Effector memory CD4-positive, alpha-beta T cell (primary cell): ENCODE data around the gene HMCES.

Experiments
- DNase-seq, 3 donors: peaks; one replicate each; pipeline ENCODE4 v3.0.0-alpha.2; 2020
- H3K27ac ChIP-seq: 2 replicates; pipeline ENCODE4 v1.7.0; 2013; ENCODE audit warnings: mild to moderate bottlenecking, low read length, moderate library complexity; ENCODE audit not compliant: insufficient read depth, poor library complexity, severe bottlenecking
- H3K27me3 ChIP-seq: replicated peaks from 2 replicates; pipeline ENCODE4 v1.7.0; 2013; ENCODE audit warnings: mild to moderate bottlenecking, low read length; ENCODE audit not compliant: insufficient read depth, control insufficient read depth, poor library complexity, severe bottlenecking
- H3K36me3 ChIP-seq: 2 replicates; pipeline ENCODE4 v1.7.0; 2013; ENCODE audit warnings: mild to moderate bottlenecking, low read length, moderate library complexity; ENCODE audit not compliant: control insufficient read depth, insufficient read depth
- H3K4me1 ChIP-seq: 2 replicates; pipeline ENCODE4 v1.7.0; 2013; ENCODE audit warnings: low read length, mild to moderate bottlenecking; ENCODE audit not compliant: control insufficient read depth, insufficient read depth, poor library complexity, severe bottlenecking
- H3K4me3 ChIP-seq: 2 replicates; pipeline ENCODE4 v1.7.0; 2013; ENCODE audit warnings: low read length, low read depth, mild to moderate bottlenecking; ENCODE audit not compliant: insufficient read depth, poor library complexity, severe bottlenecking
- H3K9me3 ChIP-seq: 2 replicates; pipeline ENCODE4 v1.7.0; 2013; ENCODE audit warnings: mild to moderate bottlenecking, low read length, moderate library complexity; ENCODE audit not compliant: control insufficient read depth

Gene HMCES

DNA sequence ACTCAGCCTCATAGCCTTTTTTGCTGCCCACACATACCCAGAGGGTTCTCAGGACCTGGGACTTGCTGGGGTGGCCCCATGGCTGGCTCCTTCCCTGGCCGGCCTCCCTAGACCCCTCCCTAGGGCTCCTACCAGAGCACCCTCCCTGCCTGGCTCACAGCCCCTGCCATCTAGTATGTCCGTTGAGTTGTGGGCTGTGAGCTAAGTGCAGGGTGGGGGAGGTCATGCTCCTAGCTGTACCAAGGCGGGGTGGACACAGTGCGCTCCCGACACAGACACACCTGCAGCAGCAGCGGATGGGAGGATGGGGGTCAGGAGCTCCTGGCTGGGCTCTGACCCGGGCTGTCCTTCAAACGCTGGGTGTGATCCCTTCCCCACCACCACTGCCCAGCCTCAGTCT lies 41.6 kb downstream of the HMCES start:
- DNase-seq: no peak
- H3K36me3 ChIP-seq: no peaks in the 10 kb centered on the region
- no peaks in the 10 kb centered on the region for H3K27me3 ChIP-seq
- no peak overlapping the region for H3K27ac ChIP-seq
- no peaks in the 10 kb centered on the region for H3K9me3 ChIP-seq
- H3K4me1 ChIP-seq: peaks cover 6% of the 10 kb centered on the region
- H3K4me3 ChIP-seq: no peak overlapping the region

DNA sequence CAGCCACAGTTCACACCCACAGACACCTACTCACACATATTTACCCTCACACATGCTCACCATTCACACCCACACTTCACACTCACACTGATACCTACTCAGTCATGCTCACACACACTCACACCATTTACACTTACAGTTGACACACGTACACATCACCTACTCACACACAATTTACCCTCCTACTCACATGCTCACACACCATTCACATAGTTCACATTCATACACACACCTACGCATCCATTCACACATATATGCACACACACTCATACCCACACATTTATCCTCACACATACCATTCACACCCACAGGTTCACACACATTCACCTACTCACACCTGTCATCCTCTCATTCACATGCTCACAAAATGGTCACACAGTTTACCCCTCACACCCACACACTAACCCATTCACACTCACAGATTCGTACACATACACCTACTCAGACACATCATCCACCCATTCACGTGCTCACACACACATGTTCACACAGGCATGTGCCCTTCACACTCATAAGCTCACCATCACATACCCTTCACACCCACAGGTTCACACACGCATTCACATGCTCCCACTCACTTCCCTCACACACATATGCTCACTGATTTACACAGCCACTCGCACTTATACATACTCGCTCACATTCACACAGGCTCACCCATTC lies 42.3 kb downstream of the HMCES start:
- no peak for DNase-seq
- no peak overlapping the region for H3K27ac ChIP-seq
- H3K36me3 ChIP-seq: no peaks in the 10 kb centered on the region
- H3K4me3 ChIP-seq: no peak overlapping the region
- peaks cover 6% of the 10 kb centered on the region for H3K4me1 ChIP-seq
- no peaks in the 10 kb centered on the region for H3K27me3 ChIP-seq
- H3K9me3 ChIP-seq: no peaks in the 10 kb centered on the region

DNA sequence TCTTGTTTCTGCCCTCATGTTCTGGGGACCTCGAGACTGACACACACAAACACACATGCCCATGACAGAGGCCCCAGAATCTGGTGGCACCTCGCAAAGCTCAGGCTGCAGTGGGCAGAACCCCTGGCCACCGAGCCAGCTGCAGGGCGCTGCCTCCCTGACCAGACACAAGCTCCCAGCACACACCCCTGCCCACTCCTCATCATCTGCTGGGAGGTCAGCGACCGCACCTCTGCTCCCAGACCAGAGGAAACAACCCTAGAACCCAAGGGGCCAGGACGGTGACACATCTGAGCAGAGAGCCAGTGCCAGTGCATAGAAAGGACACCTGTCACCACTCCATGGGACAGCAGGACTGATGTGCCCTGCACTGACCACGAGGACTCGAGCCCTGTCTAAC lies 43.2 kb downstream of the HMCES start:
- no peak overlapping the region for H3K4me3 ChIP-seq
- no peaks in the 10 kb centered on the region for H3K9me3 ChIP-seq
- H3K27me3 ChIP-seq: no peaks in the 10 kb centered on the region
- no peak for DNase-seq
- H3K27ac ChIP-seq: no peak overlapping the region
- H3K36me3 ChIP-seq: no peaks in the 10 kb centered on the region
- H3K4me1 ChIP-seq: peaks cover 5% of the 10 kb centered on the region

DNA sequence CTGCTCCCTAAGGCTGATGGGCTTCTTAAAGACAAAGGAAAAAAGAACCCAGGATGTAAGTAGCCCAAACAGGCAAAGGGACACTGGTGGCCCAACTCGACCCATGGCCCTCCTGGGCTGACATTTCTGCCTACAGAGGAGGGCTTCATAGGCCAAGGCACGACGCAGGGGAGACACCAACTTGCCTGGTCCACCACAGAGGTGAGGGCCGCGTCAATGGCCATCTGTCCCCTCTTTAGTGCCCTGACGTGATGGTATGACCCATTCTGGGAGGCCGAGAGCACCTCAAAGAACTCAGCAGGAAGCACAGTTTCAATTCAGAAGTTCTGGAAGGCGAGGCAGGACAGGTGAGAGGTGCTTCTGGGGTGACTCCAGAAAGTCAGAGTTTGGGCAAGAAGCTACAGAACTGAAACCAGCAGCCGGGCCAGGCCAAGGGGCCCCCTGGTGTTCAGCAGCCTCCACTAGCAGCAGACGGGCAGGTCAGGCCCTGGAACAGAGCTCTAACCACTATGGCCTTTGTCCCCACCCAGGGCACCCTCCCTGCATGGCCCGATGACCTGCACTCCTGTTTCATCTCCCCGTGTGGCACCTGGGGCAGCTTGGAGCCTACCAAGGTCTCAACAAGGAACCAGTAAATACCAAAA lies 45.1 kb downstream of the HMCES start:
- Histone ChIP-seq H3K9me3 (no peaks in the 10 kb centered on the region), H3K27me3 (no peaks in the 10 kb centered on the region), H3K4me3 (no peak overlapping the region), H3K4me1 (no peaks in the 10 kb centered on the region), H3K36me3 (no peaks in the 10 kb centered on the region), H3K27ac (no peak overlapping the region)
- DNase-seq: no peak

DNA sequence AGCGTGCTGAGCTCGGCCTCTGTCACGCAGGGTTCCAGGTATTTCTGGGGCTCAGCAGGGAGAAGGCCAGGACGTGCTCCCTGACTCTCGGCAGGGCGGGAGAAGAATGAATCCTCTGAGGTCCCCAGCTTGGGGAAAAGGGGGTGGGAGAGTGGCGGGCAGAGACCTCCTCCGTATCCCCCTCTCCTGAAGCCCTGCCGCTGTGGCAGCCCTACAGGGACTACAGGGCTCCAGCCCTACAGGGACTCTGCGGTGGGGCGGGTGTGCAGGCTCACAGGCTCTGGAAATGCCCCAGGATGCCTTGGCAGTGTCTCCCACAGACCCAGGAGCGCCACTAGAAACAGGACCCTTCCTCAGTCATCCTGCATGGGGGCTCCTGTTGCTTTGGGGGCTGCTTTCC lies 46.2 kb downstream of the HMCES start:
- no peak for DNase-seq
- no peak overlapping the region for H3K27ac ChIP-seq
- H3K36me3 ChIP-seq: no peaks in the 10 kb centered on the region
- H3K4me1 ChIP-seq: no peaks in the 10 kb centered on the region
- H3K9me3 ChIP-seq: no peaks in the 10 kb centered on the region
- no peaks in the 10 kb centered on the region for H3K27me3 ChIP-seq
- no peak overlapping the region for H3K4me3 ChIP-seq

DNA sequence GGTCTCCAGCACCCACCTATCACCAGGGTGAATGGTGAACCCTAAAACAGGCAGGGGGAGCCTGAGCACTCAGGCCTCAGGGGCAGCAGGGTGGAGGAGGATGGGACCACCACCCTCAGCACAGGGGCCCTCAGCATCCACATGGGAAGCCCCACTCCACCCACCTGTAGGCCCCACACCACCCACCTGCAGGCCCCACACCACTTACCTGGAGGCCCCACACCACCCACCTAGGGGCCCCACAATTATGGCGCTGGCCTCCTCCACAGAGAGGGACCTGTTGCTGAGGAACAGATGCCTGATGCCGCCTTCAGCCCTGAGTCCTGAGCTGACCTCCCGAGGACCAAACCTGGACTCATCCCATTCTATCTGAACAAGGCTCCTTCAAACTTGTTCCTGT lies 46.7 kb downstream of the HMCES start:
- Histone ChIP-seq H3K9me3 (no peaks in the 10 kb centered on the region), H3K27me3 (no peaks in the 10 kb centered on the region), H3K27ac (no peak overlapping the region), H3K4me1 (no peaks in the 10 kb centered on the region), H3K36me3 (no peaks in the 10 kb centered on the region), H3K4me3 (no peak overlapping the region)
- no peak for DNase-seq

DNA sequence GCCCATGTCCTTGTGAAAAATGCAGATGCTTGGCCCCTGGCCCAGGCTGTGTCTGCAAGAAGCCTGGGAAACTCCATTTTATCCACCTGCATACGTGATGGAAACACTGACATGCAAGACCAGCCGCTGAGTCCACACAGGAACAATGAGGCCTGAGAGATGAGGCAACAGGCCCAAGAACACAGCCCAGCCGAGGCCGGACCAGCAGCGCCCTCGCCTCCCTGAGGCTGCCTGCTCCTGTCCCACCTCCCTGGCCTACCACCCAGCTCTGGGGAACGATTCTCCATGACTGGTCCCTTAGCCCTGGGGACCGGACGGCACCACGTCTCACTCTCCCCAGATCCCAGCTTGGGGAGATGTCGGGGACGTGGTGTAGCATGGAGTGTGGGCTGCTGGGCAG lies 47.5 kb downstream of the HMCES start:
- no peaks in the 10 kb centered on the region for H3K9me3 ChIP-seq
- no peaks in the 10 kb centered on the region for H3K27me3 ChIP-seq
- no peak overlapping the region for H3K27ac ChIP-seq
- H3K36me3 ChIP-seq: no peaks in the 10 kb centered on the region
- H3K4me3 ChIP-seq: no peak overlapping the region
- DNase-seq: no peak
- no peaks in the 10 kb centered on the region for H3K4me1 ChIP-seq

DNA sequence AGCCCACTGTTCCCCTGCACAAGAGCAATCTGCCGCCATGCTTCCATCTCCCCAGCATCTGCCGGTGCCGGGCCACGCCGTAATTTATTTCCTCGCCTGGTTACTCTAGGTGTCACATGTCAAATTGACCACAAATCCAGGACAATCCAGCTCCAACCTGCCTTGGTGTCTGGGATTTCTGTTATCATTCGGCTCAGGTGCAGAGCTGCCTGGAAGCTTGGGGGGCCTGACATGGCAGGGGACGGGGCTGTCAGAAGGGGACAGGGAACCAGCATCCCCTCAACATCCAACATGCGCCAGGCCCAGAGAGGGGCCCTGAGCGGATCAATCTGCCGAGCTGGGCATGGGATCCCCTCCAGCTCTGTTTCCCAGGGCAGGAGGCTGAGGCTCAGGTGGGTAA lies 47.9 kb downstream of the HMCES start:
- DNase-seq: no peak
- H3K4me1 ChIP-seq: no peaks in the 10 kb centered on the region
- H3K27me3 ChIP-seq: no peaks in the 10 kb centered on the region
- no peak overlapping the region for H3K27ac ChIP-seq
- no peak overlapping the region for H3K4me3 ChIP-seq
- no peaks in the 10 kb centered on the region for H3K9me3 ChIP-seq
- no peaks in the 10 kb centered on the region for H3K36me3 ChIP-seq

DNA sequence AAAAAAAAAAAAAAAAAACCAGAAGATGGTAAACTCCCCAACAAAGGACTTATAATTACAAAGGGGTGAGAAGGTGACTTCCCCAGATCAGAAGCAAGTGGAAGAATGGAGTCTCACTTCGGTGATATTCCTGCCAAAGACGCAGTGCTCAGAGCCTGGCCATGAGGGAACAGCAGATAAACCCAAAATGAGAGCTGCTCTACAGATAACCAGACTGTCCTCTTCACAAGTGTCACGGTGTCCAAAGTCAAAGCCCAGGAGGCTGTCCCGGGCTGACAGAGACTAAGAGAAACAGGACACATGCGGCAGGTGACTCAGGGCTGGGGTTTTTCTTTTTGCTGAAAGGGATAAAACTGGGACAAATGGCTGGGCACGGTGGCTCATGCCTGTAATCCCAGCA lies 48.8 kb downstream of the HMCES start:
- Histone ChIP-seq H3K27ac (no peak overlapping the region), H3K36me3 (no peaks in the 10 kb centered on the region), H3K4me1 (no peaks in the 10 kb centered on the region), H3K4me3 (no peak overlapping the region), H3K27me3 (no peaks in the 10 kb centered on the region), H3K9me3 (no peaks in the 10 kb centered on the region)
- no peak for DNase-seq

DNA sequence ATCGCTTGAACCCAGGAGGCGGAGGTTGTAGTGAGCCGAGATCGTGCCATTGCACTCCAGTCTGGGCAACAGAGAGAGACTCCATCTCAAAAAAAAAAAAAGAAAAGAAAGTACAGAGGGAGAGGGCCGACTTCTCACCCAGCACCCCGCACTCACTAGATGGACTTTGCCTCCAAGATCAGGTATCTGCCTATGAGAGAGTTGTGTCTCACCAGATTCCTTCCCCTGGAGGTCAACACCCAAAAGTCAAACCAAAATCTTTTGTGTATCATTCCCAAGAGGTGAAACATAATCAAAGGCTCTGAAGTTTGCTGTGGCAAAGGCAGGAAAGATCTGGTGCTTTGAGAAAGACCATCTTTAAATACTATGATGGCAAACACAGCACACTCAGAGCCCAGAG lies 51.2 kb downstream of the HMCES start:
- no peak overlapping the region for H3K27ac ChIP-seq
- H3K9me3 ChIP-seq: no peaks in the 10 kb centered on the region
- H3K4me3 ChIP-seq: no peak overlapping the region
- no peaks in the 10 kb centered on the region for H3K27me3 ChIP-seq
- DNase-seq: no peak
- H3K4me1 ChIP-seq: no peaks in the 10 kb centered on the region
- no peaks in the 10 kb centered on the region for H3K36me3 ChIP-seq
